Measurements from ENCODE around the gene BABAM2. TPM values are rescaled to one million over a fixed set of nuclear protein-coding genes. Genes with fewer than 3 reads are reported as not detected.

Gene BABAM2
- total RNA-seq (10 to 100 TPM; 28.1 to 36.1 TPM), polyA plus RNA-seq (ENCODE audit: insufficient read length in 2 of 2) (10 to 100 TPM; 37.9 to 40.4 TPM)
- long read RNA-seq, donor 1, partial matches to known transcripts, result 9 of 20 reads
- long read RNA-seq, donor 1, other reads (novel, unspliced or antisense), result 0 of 20 reads
- long read RNA-seq, donor 2, transcript BABAM2-204 (12 exons, 1,657 nt), result major isoform, 5 of 7 reads
- long read RNA-seq, donor 2, partial matches to known transcripts, result 0 of 7 reads
- long read RNA-seq, donor 2, other reads (novel, unspliced or antisense), result 0 of 7 reads
- long read RNA-seq, donor 3, partial matches to known transcripts, result 9 of 13 reads
- long read RNA-seq, donor 3, other reads (novel, unspliced or antisense), result 0 of 13 reads
- long read RNA-seq, donor 4, transcript BABAM2-204 (12 exons, 1,657 nt), result major isoform, 7 of 9 reads
- long read RNA-seq, donor 4, partial matches to known transcripts, result 0 of 9 reads
- long read RNA-seq, donor 4, other reads (novel, unspliced or antisense), result 0 of 9 reads

GRCh38 chr2:27890146-27890923, at the start of gene BABAM2, which contains the start of gene RBKS:
TSS of gene BABAM2 (plus strand) at chr2:27890729. CDS start at chr2:27894557, 3,828 bp downstream.
TSS of gene RBKS (minus strand) at chr2:27890387. CDS start at chr2:27890345, 42 bp downstream.
- Histone ChIP-seq H3K27ac (ENCODE audit: low read depth, low read length) (peak within 1 kb of the TSS; percentile 95), H3K27me3 (ENCODE audit: control insufficient read depth, insufficient read depth, low read length) (no peaks in the 10 kb centered on the region), H3K4me1 (ENCODE audit: control insufficient read depth, insufficient read depth, low read length) (peaks cover 5% of the 10 kb centered on the region), H3K9me3 (ENCODE audit: control insufficient read depth, insufficient read depth, low read length) (no peaks in the 10 kb centered on the region), H3K4me3 (ENCODE audit: low read depth, low read length) (peak within 1 kb of the TSS; percentile 85), H3K36me3 (ENCODE audit: control insufficient read depth, insufficient read depth, low read length) (no peaks in the 10 kb centered on the region)
- DNase-seq (ENCODE audit: low read depth in 4 of 6, low spot score in 6 of 6), result peak; percentile 72 to 96 (median 79)
- under 1% methylated on average over 79 of the region's 79 CpGs for WGBS (ENCODE audit: insufficient coverage)

GRCh38 chr2:27842894-27843293, 47.6 kb upstream of the BABAM2 start:
- Histone ChIP-seq H3K4me3 (ENCODE audit: low read depth, low read length) (no peak overlapping the region), H3K27me3 (ENCODE audit: control insufficient read depth, insufficient read depth, low read length) (no peaks in the 10 kb centered on the region), H3K4me1 (ENCODE audit: control insufficient read depth, insufficient read depth, low read length) (no peaks in the 10 kb centered on the region), H3K9me3 (ENCODE audit: control insufficient read depth, insufficient read depth, low read length) (no peaks in the 10 kb centered on the region), H3K36me3 (ENCODE audit: control insufficient read depth, insufficient read depth, low read length) (no peaks in the 10 kb centered on the region), H3K27ac (ENCODE audit: low read depth, low read length) (no peak overlapping the region)
- no peak for DNase-seq (ENCODE audit: low read depth in 4 of 6, low spot score in 6 of 6)
- no CpG with 5 or more reads among the region's 5 CpGs for WGBS (ENCODE audit: insufficient coverage)

GRCh38 chr2:27843992-27844391, 46.5 kb upstream of the BABAM2 start:
- Histone ChIP-seq H3K9me3 (ENCODE audit: control insufficient read depth, insufficient read depth, low read length) (no peaks in the 10 kb centered on the region), H3K36me3 (ENCODE audit: control insufficient read depth, insufficient read depth, low read length) (no peaks in the 10 kb centered on the region), H3K27ac (ENCODE audit: low read depth, low read length) (no peak overlapping the region), H3K4me1 (ENCODE audit: control insufficient read depth, insufficient read depth, low read length) (no peaks in the 10 kb centered on the region), H3K27me3 (ENCODE audit: control insufficient read depth, insufficient read depth, low read length) (no peaks in the 10 kb centered on the region), H3K4me3 (ENCODE audit: low read depth, low read length) (no peak overlapping the region)
- no peak for DNase-seq (ENCODE audit: low read depth in 4 of 6, low spot score in 6 of 6)
- 93% methylated on average over 6 of the region's 7 CpGs for WGBS (ENCODE audit: insufficient coverage)

GRCh38 chr2:27844821-27845255, 45.7 kb upstream of the BABAM2 start:
- H3K4me1 ChIP-seq (ENCODE audit: control insufficient read depth, insufficient read depth, low read length), result no peaks in the 10 kb centered on the region
- no peaks in the 10 kb centered on the region for H3K36me3 ChIP-seq (ENCODE audit: control insufficient read depth, insufficient read depth, low read length)
- no peak overlapping the region for H3K27ac ChIP-seq (ENCODE audit: low read depth, low read length)
- H3K27me3 ChIP-seq (ENCODE audit: control insufficient read depth, insufficient read depth, low read length), result no peaks in the 10 kb centered on the region
- DNase-seq (ENCODE audit: low read depth in 4 of 6, low spot score in 6 of 6), result peak in 1 of 6 donors; percentile 39
- no CpG with 5 or more reads among the region's 4 CpGs for WGBS (ENCODE audit: insufficient coverage)
- no peak overlapping the region for H3K4me3 ChIP-seq (ENCODE audit: low read depth, low read length)
- H3K9me3 ChIP-seq (ENCODE audit: control insufficient read depth, insufficient read depth, low read length), result no peaks in the 10 kb centered on the region

- H3K4me1 ChIP-seq (ENCODE audit: control insufficient read depth, insufficient read depth, low read length), result no peaks in the 10 kb centered on the region
- H3K4me3 ChIP-seq (ENCODE audit: low read depth, low read length), result no peak overlapping the region
- WGBS (ENCODE audit: insufficient coverage), result no CpG with 5 or more reads among the region's 2 CpGs
- no peaks in the 10 kb centered on the region for H3K36me3 ChIP-seq (ENCODE audit: control insufficient read depth, insufficient read depth, low read length)
- H3K27ac ChIP-seq (ENCODE audit: low read depth, low read length), result no peak overlapping the region
- H3K27me3 ChIP-seq (ENCODE audit: control insufficient read depth, insufficient read depth, low read length), result no peaks in the 10 kb centered on the region
- no peaks in the 10 kb centered on the region for H3K9me3 ChIP-seq (ENCODE audit: control insufficient read depth, insufficient read depth, low read length)
- no peak for DNase-seq (ENCODE audit: low read depth in 4 of 6, low spot score in 6 of 6)
Measured at GRCh38 chr2:27847333-27847732, 43.2 kb upstream of the BABAM2 start.

GRCh38 chr2:27849558-27850205, 40.8 kb upstream of the BABAM2 start:
- no peak overlapping the region for H3K4me3 ChIP-seq (ENCODE audit: low read depth, low read length)
- no peak overlapping the region for H3K27ac ChIP-seq (ENCODE audit: low read depth, low read length)
- no peaks in the 10 kb centered on the region for H3K36me3 ChIP-seq (ENCODE audit: control insufficient read depth, insufficient read depth, low read length)
- no peaks in the 10 kb centered on the region for H3K4me1 ChIP-seq (ENCODE audit: control insufficient read depth, insufficient read depth, low read length)
- no peak for DNase-seq (ENCODE audit: low read depth in 4 of 6, low spot score in 6 of 6)
- WGBS (ENCODE audit: insufficient coverage), result 95% methylated on average over 3 of the region's 3 CpGs
- H3K9me3 ChIP-seq (ENCODE audit: control insufficient read depth, insufficient read depth, low read length), result no peaks in the 10 kb centered on the region
- no peaks in the 10 kb centered on the region for H3K27me3 ChIP-seq (ENCODE audit: control insufficient read depth, insufficient read depth, low read length)

- H3K27ac ChIP-seq (ENCODE audit: low read depth, low read length), result no peak overlapping the region
- no peak for DNase-seq (ENCODE audit: low read depth in 4 of 6, low spot score in 6 of 6)
- H3K4me3 ChIP-seq (ENCODE audit: low read depth, low read length), result no peak overlapping the region
- no peaks in the 10 kb centered on the region for H3K27me3 ChIP-seq (ENCODE audit: control insufficient read depth, insufficient read depth, low read length)
- peaks cover 2% of the 10 kb centered on the region for H3K9me3 ChIP-seq (ENCODE audit: control insufficient read depth, insufficient read depth, low read length)
- no CpG with 5 or more reads among the region's 1 CpG for WGBS (ENCODE audit: insufficient coverage)
- H3K36me3 ChIP-seq (ENCODE audit: control insufficient read depth, insufficient read depth, low read length), result no peaks in the 10 kb centered on the region
- H3K4me1 ChIP-seq (ENCODE audit: control insufficient read depth, insufficient read depth, low read length), result no peaks in the 10 kb centered on the region
Measured at GRCh38 chr2:27852691-27853090, 37.8 kb upstream of the BABAM2 start.

GRCh38 chr2:27854229-27854862, 36.2 kb upstream of the BABAM2 start:
- peaks cover 2% of the 10 kb centered on the region for H3K9me3 ChIP-seq (ENCODE audit: control insufficient read depth, insufficient read depth, low read length)
- DNase-seq (ENCODE audit: low read depth in 4 of 6, low spot score in 6 of 6), result no peak

GRCh38 chr2:27855476-27855875, 35.1 kb upstream of the BABAM2 start:
- no peaks in the 10 kb centered on the region for H3K27me3 ChIP-seq (ENCODE audit: control insufficient read depth, insufficient read depth, low read length)
- H3K4me3 ChIP-seq (ENCODE audit: low read depth, low read length), result no peak overlapping the region
- H3K27ac ChIP-seq (ENCODE audit: low read depth, low read length), result no peak overlapping the region
- H3K9me3 ChIP-seq (ENCODE audit: control insufficient read depth, insufficient read depth, low read length), result peaks cover 2% of the 10 kb centered on the region
- no peak for DNase-seq (ENCODE audit: low read depth in 4 of 6, low spot score in 6 of 6)
- H3K4me1 ChIP-seq (ENCODE audit: control insufficient read depth, insufficient read depth, low read length), result no peaks in the 10 kb centered on the region
- no peaks in the 10 kb centered on the region for H3K36me3 ChIP-seq (ENCODE audit: control insufficient read depth, insufficient read depth, low read length)

More at GRCh38 chr2:27854229-27854862, 36.2 kb upstream of the BABAM2 start:
- H3K4me3 ChIP-seq (ENCODE audit: low read depth, low read length), result no peak overlapping the region
- H3K36me3 ChIP-seq (ENCODE audit: control insufficient read depth, insufficient read depth, low read length), result no peaks in the 10 kb centered on the region
- H3K4me1 ChIP-seq (ENCODE audit: control insufficient read depth, insufficient read depth, low read length), result no peaks in the 10 kb centered on the region
- WGBS (ENCODE audit: insufficient coverage), result 82% methylated on average over 3 of the region's 3 CpGs
- no peak overlapping the region for H3K27ac ChIP-seq (ENCODE audit: low read depth, low read length)
- H3K27me3 ChIP-seq (ENCODE audit: control insufficient read depth, insufficient read depth, low read length), result no peaks in the 10 kb centered on the region
